ENCODE measurements around the gene ARID1B. TPM values are rescaled to one million over a fixed set of nuclear protein-coding genes. Genes with fewer than 3 reads are reported as not detected.
A peak's percentile ranks its signal among the peaks of the same experiment; 100 is the strongest.

The ARID1B gene
- total RNA-seq, 2 donors from 2014 or later = 53.1 to 69.5 TPM

- no peaks in the 10 kb centered on the region for H3K9me3 Mint-ChIP-seq
- DNase-seq (ENCODE audit: low spot score in 2 of 2) = no peak
- H3K36me3 Mint-ChIP-seq = no peaks in the 10 kb centered on the region
- ATAC-seq = no peak
- H3K27ac Mint-ChIP-seq = peak overlapping the region in 1 of 2 donors; percentile 44
Measured at GRCh38 chr6:157124485-157125254, 347.5 kb downstream of the ARID1B start.

DNA sequence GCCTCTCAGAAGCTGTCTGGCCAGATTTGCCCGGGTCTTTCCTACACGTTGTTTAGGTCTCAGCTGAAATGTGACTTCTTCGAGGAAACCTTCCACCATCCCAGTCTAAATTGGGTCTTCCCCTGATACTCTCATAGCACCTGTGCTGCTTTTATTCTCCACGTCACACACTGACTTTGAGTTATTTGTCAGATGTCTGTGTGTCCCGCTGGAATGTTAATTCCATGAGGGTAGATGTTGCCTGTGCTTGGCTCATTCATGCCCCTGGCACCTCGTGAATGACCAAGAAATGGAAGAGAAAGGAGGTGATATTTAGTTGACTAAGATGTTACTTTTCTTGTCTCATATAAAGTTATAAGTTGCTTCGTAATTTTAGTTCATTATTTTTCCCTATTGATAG is 348.4 kb downstream of the ARID1B start:
- DNase-seq (ENCODE audit: low spot score in 2 of 2) = no peak
- H3K36me3 Mint-ChIP-seq = no peaks in the 10 kb centered on the region
- no peaks in the 10 kb centered on the region for H3K9me3 Mint-ChIP-seq
- no peak for ATAC-seq
- peak overlapping the region in 1 of 2 donors; percentile 35 for H3K27ac Mint-ChIP-seq

- DNase-seq (ENCODE audit: low spot score in 2 of 2) = no peak
- peak overlapping the region in 1 of 2 donors; percentile 35 for H3K27ac Mint-ChIP-seq
- ATAC-seq = no peak
- H3K36me3 Mint-ChIP-seq = no peaks in the 10 kb centered on the region
- H3K9me3 Mint-ChIP-seq = no peaks in the 10 kb centered on the region
Measured at GRCh38 chr6:157126183-157127098, 349.3 kb downstream of the ARID1B start.

DNA sequence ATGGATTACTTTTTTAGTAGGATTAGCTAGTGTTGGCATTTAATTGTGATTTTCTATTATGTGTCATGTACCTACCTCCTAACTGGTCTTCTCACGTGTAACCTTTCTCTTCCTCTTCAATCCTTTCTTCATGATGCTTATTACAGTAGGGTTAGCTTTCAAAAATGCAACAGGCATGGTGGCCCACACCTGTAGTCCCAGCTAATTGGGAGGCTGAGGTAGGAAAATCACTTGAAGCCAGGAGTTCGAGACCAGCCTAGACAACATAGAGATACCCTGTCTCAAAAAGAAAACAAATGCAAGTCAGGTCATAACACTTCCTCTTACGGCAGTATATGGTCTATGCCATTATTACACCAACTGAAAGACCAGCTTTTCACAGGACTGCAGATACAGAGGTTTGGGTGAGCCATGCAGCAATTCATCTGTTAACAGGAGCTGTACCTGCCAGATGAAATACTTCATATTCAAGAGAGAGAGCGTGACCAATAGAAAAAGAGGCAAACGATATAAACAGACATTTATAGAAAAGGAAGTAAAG is 351.1 kb downstream of the ARID1B start:
- no peak overlapping the region for H3K27ac Mint-ChIP-seq
- H3K9me3 Mint-ChIP-seq = no peaks in the 10 kb centered on the region

GRCh38 chr6:157131250-157131649 is 354.1 kb downstream of the ARID1B start:
- no peak for ATAC-seq
- no peak for DNase-seq (ENCODE audit: low spot score in 2 of 2)
- Mint-ChIP-seq H3K27ac (peak overlapping the region in 1 of 2 donors; percentile 40), H3K36me3 (no peaks in the 10 kb centered on the region), H3K9me3 (no peaks in the 10 kb centered on the region)

More for the DNA sequence above, 351.1 kb downstream of the ARID1B start:
- no peaks in the 10 kb centered on the region for H3K36me3 Mint-ChIP-seq
- DNase-seq (ENCODE audit: low spot score in 2 of 2) (no peak), ATAC-seq (no peak)

GRCh38 chr6:157133856-157134255 is 356.7 kb downstream of the ARID1B start:
- ATAC-seq (no peak), DNase-seq (ENCODE audit: low spot score in 2 of 2) (no peak)
- Mint-ChIP-seq H3K36me3 (no peaks in the 10 kb centered on the region), H3K9me3 (no peaks in the 10 kb centered on the region), H3K27ac (no peak overlapping the region)

DNA sequence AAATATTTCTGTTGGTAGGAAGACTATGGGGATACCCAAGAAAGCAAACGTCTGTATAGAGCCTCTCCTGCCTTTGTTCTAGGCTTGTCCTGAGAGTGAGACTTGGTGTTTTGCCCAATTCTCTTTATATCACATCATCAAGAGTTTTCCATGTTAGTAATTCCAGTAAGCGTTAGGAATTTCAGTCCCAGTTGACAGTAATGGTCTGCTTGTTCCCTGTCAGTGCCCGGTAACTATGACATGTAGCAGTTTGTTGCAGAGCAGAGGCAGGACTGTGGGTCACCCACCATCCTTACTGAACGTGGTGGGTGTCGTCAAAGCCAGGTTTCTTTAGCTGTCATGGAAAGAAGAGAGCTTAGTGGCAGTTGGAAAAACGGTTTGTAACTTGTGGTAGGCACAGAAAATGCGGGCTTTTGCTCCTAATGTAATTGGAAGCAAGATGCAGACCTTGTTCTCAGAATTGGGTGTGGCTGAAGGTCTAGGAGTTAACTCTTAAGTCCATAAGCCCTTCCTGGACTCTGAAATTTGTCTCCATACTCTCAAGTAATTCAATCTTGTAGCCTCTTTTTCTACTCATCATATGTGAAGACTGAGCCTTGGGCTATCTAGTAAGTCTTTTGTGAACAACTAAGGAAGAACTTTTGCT is 357.3 kb downstream of the ARID1B start:
- no peaks in the 10 kb centered on the region for H3K36me3 Mint-ChIP-seq
- no peaks in the 10 kb centered on the region for H3K9me3 Mint-ChIP-seq
- H3K27ac Mint-ChIP-seq = no peak overlapping the region
- no peak for ATAC-seq
- DNase-seq (ENCODE audit: low spot score in 2 of 2) = no peak

DNA sequence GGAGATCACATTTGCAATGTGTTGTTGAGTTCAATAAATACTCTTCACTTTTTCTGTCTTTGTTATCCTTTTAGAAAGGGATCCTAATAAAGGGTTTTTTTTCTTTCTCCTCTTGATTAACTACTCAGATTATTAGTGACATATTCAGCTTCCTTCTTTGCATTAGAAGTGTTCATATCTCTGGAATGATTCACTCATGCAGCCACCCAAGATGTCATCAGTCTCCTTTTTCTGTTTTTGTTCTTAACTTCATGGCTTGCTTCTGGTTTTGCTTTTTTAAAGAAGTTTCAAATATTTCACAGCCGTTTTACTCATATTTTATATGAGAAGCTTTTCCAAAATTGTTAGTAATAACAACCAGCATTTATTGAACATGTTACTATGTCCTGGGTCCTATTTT is 358.5 kb downstream of the ARID1B start:
- peak overlapping the region in 1 of 2 donors; percentile 76 for H3K27ac Mint-ChIP-seq
- no peaks in the 10 kb centered on the region for H3K36me3 Mint-ChIP-seq
- DNase-seq (ENCODE audit: low spot score in 2 of 2) (no peak), ATAC-seq (no peak)
- no peaks in the 10 kb centered on the region for H3K9me3 Mint-ChIP-seq

DNA sequence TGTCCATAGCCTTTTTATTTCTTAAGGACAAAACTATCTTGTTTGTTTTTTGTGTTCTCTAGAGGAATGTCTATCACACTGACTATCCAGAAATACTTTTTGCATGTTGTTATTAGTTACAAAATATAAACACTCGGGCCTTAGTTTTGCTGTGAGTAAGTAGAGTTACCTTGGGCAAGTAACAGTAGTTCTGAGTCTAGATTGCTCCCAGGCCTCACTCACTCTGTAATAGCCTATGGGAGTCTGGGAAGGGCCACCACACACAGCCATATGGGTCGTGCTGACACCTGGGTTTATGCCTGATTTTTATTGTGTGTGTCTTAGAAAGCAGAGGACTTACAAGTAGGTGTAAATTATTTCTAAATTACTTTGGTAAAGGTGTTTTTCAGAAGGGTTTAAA is 360.3 kb downstream of the ARID1B start:
- Mint-ChIP-seq H3K27ac (no peak overlapping the region), H3K9me3 (no peaks in the 10 kb centered on the region), H3K36me3 (no peaks in the 10 kb centered on the region)
- ATAC-seq (no peak), DNase-seq (ENCODE audit: low spot score in 2 of 2) (no peak)

DNA sequence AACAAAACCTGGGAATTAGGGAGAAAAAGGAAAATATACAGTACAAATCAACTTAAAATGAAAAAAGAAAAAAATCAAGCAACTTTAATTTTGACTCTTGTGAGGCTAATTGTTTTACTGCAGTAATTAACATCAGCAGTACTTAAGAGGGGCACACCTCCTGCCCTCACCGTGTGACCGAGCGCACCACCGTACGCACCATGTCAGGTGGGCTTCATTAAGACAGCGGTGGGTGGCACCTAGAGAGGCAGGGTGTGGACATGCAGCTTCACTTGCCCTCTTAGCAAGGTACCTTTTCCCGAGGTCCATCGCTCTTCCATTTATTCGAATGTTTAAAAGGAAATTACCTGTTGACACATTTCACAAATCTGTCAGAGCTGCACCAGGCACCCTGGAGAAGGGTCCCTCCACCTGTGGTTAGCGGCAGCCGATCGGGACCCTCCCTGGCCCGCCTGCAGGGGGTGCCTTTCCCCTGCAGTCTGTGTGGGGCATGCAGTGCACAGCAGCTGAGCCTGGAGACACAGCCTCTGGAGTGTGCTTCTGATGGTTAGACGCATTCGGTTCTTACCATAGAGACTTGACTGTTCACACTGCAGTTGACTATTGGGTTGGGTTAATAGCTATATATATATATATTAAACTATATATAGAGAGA is 362.0 kb downstream of the ARID1B start:
- H3K36me3 Mint-ChIP-seq = no peaks in the 10 kb centered on the region
- no peak for ATAC-seq

DNA sequence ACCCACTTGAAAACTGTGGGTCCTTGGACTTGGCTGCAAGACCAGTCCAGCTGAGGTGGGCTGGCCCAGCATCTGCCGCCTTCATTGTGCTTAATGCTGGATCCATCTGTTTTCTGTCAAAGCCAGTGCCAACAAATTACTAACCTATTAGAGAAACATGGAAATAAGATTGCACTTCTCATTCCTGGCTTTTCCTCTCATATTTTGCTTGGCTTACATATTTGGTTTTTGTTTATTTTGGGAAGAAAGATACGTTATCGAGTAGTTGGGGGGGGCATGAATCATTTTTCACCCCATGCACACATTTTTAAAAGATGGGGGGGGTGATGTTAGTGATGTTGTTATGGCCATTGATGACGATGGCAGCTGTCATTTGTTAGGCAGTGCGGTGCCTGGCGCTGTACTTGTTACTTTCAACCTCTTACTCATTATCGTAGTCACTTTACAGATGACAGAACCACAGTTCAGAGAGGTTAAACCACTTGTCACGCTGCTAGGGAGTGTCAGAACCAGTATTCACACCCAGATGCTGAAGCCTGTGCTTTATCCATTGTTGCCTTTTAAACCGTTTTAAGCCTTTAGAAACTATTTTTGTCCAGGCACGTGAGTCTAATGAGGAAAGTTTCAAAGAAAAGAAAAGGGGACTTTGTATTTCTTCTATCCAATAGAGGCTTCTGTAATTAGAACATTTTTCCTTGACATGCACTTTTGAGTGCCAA is 366.2 kb downstream of the ARID1B start:
- H3K36me3 Mint-ChIP-seq = no peaks in the 10 kb centered on the region
- H3K27ac Mint-ChIP-seq = peak overlapping the region; percentile 17 to 62
- peak in 1 of 2 donors; percentile 9 for DNase-seq (ENCODE audit: low spot score in 2 of 2)
- no peaks in the 10 kb centered on the region for H3K9me3 Mint-ChIP-seq
- ATAC-seq = peak; percentile 87 to 91

More for the DNA sequence above, 362.0 kb downstream of the ARID1B start:
- Mint-ChIP-seq H3K27ac (no peak overlapping the region), H3K9me3 (no peaks in the 10 kb centered on the region)
- no peak for DNase-seq (ENCODE audit: low spot score in 2 of 2)

DNA sequence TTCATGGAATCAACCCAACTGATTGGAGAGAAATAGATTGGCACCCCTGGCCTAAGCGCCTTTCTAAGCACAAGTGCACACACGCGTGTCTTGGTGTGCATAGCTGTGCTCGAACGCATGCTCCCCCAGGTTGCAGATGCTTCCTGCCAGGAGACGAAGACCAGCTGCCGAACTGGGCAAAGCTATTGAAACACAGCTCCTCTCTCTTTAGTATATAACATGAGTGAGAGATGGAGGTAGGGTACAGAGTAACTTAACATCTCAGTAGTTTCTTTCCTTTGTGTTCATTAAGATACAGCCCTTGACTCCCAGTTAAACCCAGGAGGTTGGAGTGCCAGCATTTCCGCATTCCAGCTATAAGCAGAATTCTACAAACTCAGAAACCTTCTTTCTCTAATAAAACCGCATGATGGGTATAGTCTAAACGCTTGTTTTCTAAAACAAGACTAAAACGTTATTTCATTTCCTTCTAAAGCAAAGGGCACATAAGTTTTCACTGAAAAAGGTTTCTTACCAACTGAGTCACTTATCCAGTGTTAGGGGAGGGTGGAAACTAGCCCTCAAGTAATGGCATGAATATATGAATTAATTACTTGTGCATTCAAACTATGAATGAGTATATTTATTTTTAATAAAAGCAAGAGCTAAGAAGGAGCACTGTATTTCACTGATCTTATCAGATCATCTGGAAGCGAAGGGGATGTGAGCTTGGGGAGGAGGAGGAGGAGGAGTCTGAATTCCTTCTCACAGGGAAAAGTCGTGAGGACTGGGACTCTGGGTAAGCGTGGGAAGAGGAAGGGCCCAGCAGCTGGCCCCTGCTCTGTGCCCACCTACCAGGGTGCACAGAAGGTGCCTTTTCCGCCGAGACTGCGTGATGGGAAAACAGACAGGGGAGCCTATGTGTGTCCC is 367.0 kb downstream of the ARID1B start:
- Mint-ChIP-seq H3K27ac (peak overlapping the region in 1 of 2 donors; percentile 69), H3K36me3 (peaks cover 0 to 5% of the 10 kb centered on the region in 2 donors), H3K9me3 (no peaks in the 10 kb centered on the region)
- ATAC-seq (no peak), DNase-seq (ENCODE audit: low spot score in 2 of 2) (no peak)

- no peak for DNase-seq (ENCODE audit: low spot score in 2 of 2)
- H3K27ac Mint-ChIP-seq = peak overlapping the region; percentile 34 to 57
Measured at GRCh38 chr6:157144859-157145568, 367.8 kb downstream of the ARID1B start.

GRCh38 chr6:157145656-157146285 is 368.6 kb downstream of the ARID1B start:
- ATAC-seq = no peak
- Mint-ChIP-seq H3K27ac (no peak overlapping the region), H3K36me3 (peaks cover 0 to 5% of the 10 kb centered on the region in 2 donors), H3K9me3 (no peaks in the 10 kb centered on the region)
- no peak for DNase-seq (ENCODE audit: low spot score in 2 of 2)

More at GRCh38 chr6:157144859-157145568, 367.8 kb downstream of the ARID1B start:
- ATAC-seq = no peak
- no peaks in the 10 kb centered on the region for H3K9me3 Mint-ChIP-seq
- H3K36me3 Mint-ChIP-seq = peaks cover 0 to 5% of the 10 kb centered on the region in 2 donors
